Activated naive CD4-positive, alpha-beta T cell treated with anti-CD3 and anti-CD28 coated beads, Interleukin-2, amount 10 ng/mL, durations not matched to agents 7 days and 5 days (primary cell): ENCODE results near the gene AK5.

Experiments used
- CTCF ChIA-PET: fragments of 350-600 bp; sonication (Branson Sonifier 250); formaldehyde crosslinking; loops from one replicate; lab custom pipeline; 2021; ENCODE audit warnings: antibody characterized with exemption; lab: Charles Lee
- DNase-seq: peaks from one replicate; pipeline ENCODE4 v3.0.0-alpha.2; 2020
- H3K27ac Mint-ChIP-seq: one replicate; pipeline ENCODE4 v1.8.0; 2021; ENCODE audit warnings: mild to moderate bottlenecking, moderate library complexity, mixed read lengths
- H3K27me3 Mint-ChIP-seq: one replicate; pipeline ENCODE4 v1.8.0; 2021; ENCODE audit warnings: mild to moderate bottlenecking, mixed read lengths
- H3K36me3 Mint-ChIP-seq: one replicate; pipeline ENCODE4 v1.8.0; 2021; ENCODE audit warnings: mixed read lengths
- H3K4me1 Mint-ChIP-seq: one replicate; pipeline ENCODE4 v1.8.0; 2021; ENCODE audit warnings: mixed read lengths
- H3K4me3 Mint-ChIP-seq: one replicate; pipeline ENCODE4 v1.8.0; 2021; ENCODE audit warnings: mild to moderate bottlenecking, moderate library complexity, mixed read lengths
- H3K9me3 Mint-ChIP-seq: one replicate; pipeline ENCODE4 v1.8.0; 2021; ENCODE audit warnings: mixed read lengths

AK5 gene

GRCh38 chr1:77275194-77275593 lies 6.6 kb upstream of the AK5 start:
- Mint-ChIP-seq H3K36me3 (no peaks in the 10 kb centered on the region), H3K27me3 (no peaks in the 10 kb centered on the region), H3K4me1 (peaks cover 9% of the 10 kb centered on the region), H3K27ac (no peak overlapping the region), H3K9me3 (no peaks in the 10 kb centered on the region), H3K4me3 (no peak overlapping the region)
- CTCF ChIA-PET: no interaction called here
- no peak for DNase-seq

- no peaks in the 10 kb centered on the region for H3K36me3 Mint-ChIP-seq
- H3K4me1 Mint-ChIP-seq: peaks cover 22% of the 10 kb centered on the region
- H3K4me3 Mint-ChIP-seq: no peak overlapping the region
- no peak overlapping the region for H3K27ac Mint-ChIP-seq
- CTCF ChIA-PET: no interaction called here
- H3K9me3 Mint-ChIP-seq: no peaks in the 10 kb centered on the region
- DNase-seq: no peak
- no peaks in the 10 kb centered on the region for H3K27me3 Mint-ChIP-seq
These were observed 4.9 kb upstream of the AK5 start for GRCh38 chr1:77276941-77277340.

GRCh38 chr1:77279929-77280328 lies 1.9 kb upstream of the AK5 start:
- H3K9me3 Mint-ChIP-seq: no peaks in the 10 kb centered on the region

GRCh38 chr1:77280962-77281361 lies 857 bp upstream of the AK5 start:
- CTCF ChIA-PET: interaction anchor here (1.2 kb wide), 1 partner anchor 12 kb away, joined by 3 read pairs; no protein-coding TSS in a partner anchor

More at GRCh38 chr1:77279929-77280328, 1.9 kb upstream of the AK5 start:
- no peak for DNase-seq
- Mint-ChIP-seq H3K27ac (no peak overlapping the region), H3K4me1 (peaks cover 32% of the 10 kb centered on the region), H3K36me3 (no peaks in the 10 kb centered on the region), H3K27me3 (peaks cover 12% of the 10 kb centered on the region), H3K4me3 (peak overlapping the region; percentile 2)
- CTCF ChIA-PET: no interaction called here

GRCh38 chr1:77282187-77282865 lies 507 bp downstream of the AK5 start:
- CTCF ChIA-PET: interaction anchor here (1.2 kb wide), 1 partner anchor 13 kb away, joined by 3 read pairs; no protein-coding TSS in a partner anchor
- H3K4me3 Mint-ChIP-seq: peak overlapping the region; percentile 66
- H3K27me3 Mint-ChIP-seq: peaks cover 12% of the 10 kb centered on the region
- no peak overlapping the region for H3K27ac Mint-ChIP-seq
- DNase-seq: peak; percentile 62
- H3K4me1 Mint-ChIP-seq: peaks cover 32% of the 10 kb centered on the region
- no peaks in the 10 kb centered on the region for H3K9me3 Mint-ChIP-seq
- no peaks in the 10 kb centered on the region for H3K36me3 Mint-ChIP-seq

More at GRCh38 chr1:77280962-77281361, 857 bp upstream of the AK5 start:
- Mint-ChIP-seq H3K4me1 (peaks cover 32% of the 10 kb centered on the region), H3K27ac (no peak overlapping the region), H3K4me3 (peak overlapping the region; percentile 63), H3K36me3 (no peaks in the 10 kb centered on the region), H3K27me3 (peaks cover 12% of the 10 kb centered on the region), H3K9me3 (no peaks in the 10 kb centered on the region)
- DNase-seq: no peak

- CTCF ChIA-PET: no interaction called here
- no peaks in the 10 kb centered on the region for H3K9me3 Mint-ChIP-seq
- no peaks in the 10 kb centered on the region for H3K36me3 Mint-ChIP-seq
- DNase-seq: peak; percentile 28
- H3K27me3 Mint-ChIP-seq: peaks cover 12% of the 10 kb centered on the region
- H3K4me3 Mint-ChIP-seq: peak overlapping the region; percentile 66
- H3K4me1 Mint-ChIP-seq: peaks cover 32% of the 10 kb centered on the region
- H3K27ac Mint-ChIP-seq: no peak overlapping the region
These were observed 1.2 kb downstream of the AK5 start for GRCh38 chr1:77282866-77283539.

GRCh38 chr1:77283701-77284425 lies 2.0 kb downstream of the AK5 start:
- DNase-seq: no peak
- Mint-ChIP-seq H3K9me3 (no peaks in the 10 kb centered on the region), H3K4me1 (peaks cover 32% of the 10 kb centered on the region), H3K36me3 (no peaks in the 10 kb centered on the region), H3K4me3 (peak overlapping the region; percentile 24), H3K27ac (no peak overlapping the region), H3K27me3 (peaks cover 12% of the 10 kb centered on the region)
- CTCF ChIA-PET: no interaction called here

GRCh38 chr1:77287535-77287934 lies 5.7 kb downstream of the AK5 start:
- no peak overlapping the region for H3K27ac Mint-ChIP-seq
- H3K4me3 Mint-ChIP-seq: no peak overlapping the region
- CTCF ChIA-PET: no interaction called here
- H3K9me3 Mint-ChIP-seq: no peaks in the 10 kb centered on the region
- no peak for DNase-seq
- H3K36me3 Mint-ChIP-seq: no peaks in the 10 kb centered on the region
- peaks cover 7% of the 10 kb centered on the region for H3K27me3 Mint-ChIP-seq
- peaks cover 9% of the 10 kb centered on the region for H3K4me1 Mint-ChIP-seq

GRCh38 chr1:77288275-77288674 lies 6.5 kb downstream of the AK5 start:
- Mint-ChIP-seq H3K36me3 (no peaks in the 10 kb centered on the region), H3K4me3 (no peak overlapping the region), H3K4me1 (peaks cover 3% of the 10 kb centered on the region), H3K27me3 (no peaks in the 10 kb centered on the region), H3K9me3 (no peaks in the 10 kb centered on the region), H3K27ac (no peak overlapping the region)
- no peak for DNase-seq
- CTCF ChIA-PET: no interaction called here

- Mint-ChIP-seq H3K27ac (no peak overlapping the region), H3K36me3 (no peaks in the 10 kb centered on the region), H3K9me3 (no peaks in the 10 kb centered on the region), H3K4me1 (no peaks in the 10 kb centered on the region), H3K4me3 (no peak overlapping the region), H3K27me3 (no peaks in the 10 kb centered on the region)
- CTCF ChIA-PET: no interaction called here
- no peak for DNase-seq
These were observed 8.8 kb downstream of the AK5 start for GRCh38 chr1:77290576-77290975.

- Mint-ChIP-seq H3K36me3 (no peaks in the 10 kb centered on the region), H3K27ac (no peak overlapping the region), H3K4me3 (no peak overlapping the region), H3K27me3 (no peaks in the 10 kb centered on the region), H3K9me3 (no peaks in the 10 kb centered on the region), H3K4me1 (no peaks in the 10 kb centered on the region)
- CTCF ChIA-PET: no interaction called here
- DNase-seq: no peak
These were observed 10.7 kb downstream of the AK5 start for GRCh38 chr1:77292551-77292950.

- H3K27me3 Mint-ChIP-seq: no peaks in the 10 kb centered on the region
- H3K27ac Mint-ChIP-seq: no peak overlapping the region
- H3K36me3 Mint-ChIP-seq: peaks cover under 1% of the 10 kb centered on the region
- no peak overlapping the region for H3K4me3 Mint-ChIP-seq
- DNase-seq: no peak
- H3K9me3 Mint-ChIP-seq: no peaks in the 10 kb centered on the region
- H3K4me1 Mint-ChIP-seq: peaks cover 7% of the 10 kb centered on the region
- CTCF ChIA-PET: no interaction called here
These were observed 18.7 kb downstream of the AK5 start for GRCh38 chr1:77300566-77300965.

- Mint-ChIP-seq H3K27me3 (no peaks in the 10 kb centered on the region), H3K9me3 (peaks cover 3% of the 10 kb centered on the region), H3K27ac (no peak overlapping the region), H3K4me1 (peaks cover 12% of the 10 kb centered on the region), H3K4me3 (no peak overlapping the region), H3K36me3 (peaks cover 9% of the 10 kb centered on the region)
- DNase-seq: no peak
- CTCF ChIA-PET: interaction anchor here (0.9 kb wide), 1 partner anchor 9 kb away, joined by 3 read pairs; no protein-coding TSS in a partner anchor
These were observed 21.6 kb downstream of the AK5 start for GRCh38 chr1:77303387-77303786.

GRCh38 chr1:77308889-77309621 lies 27.2 kb downstream of the AK5 start:
- peak overlapping the region; percentile 78 for H3K27ac Mint-ChIP-seq
- no peak for DNase-seq
- peaks cover 4% of the 10 kb centered on the region for H3K9me3 Mint-ChIP-seq
- peaks cover 13% of the 10 kb centered on the region for H3K36me3 Mint-ChIP-seq
- CTCF ChIA-PET: no interaction called here
- peaks cover 33% of the 10 kb centered on the region for H3K4me1 Mint-ChIP-seq
- no peak overlapping the region for H3K4me3 Mint-ChIP-seq
- H3K27me3 Mint-ChIP-seq: no peaks in the 10 kb centered on the region
